ENCODE data around the gene GOLGA5. TPM values are rescaled to one million over a fixed set of nuclear protein-coding genes. Genes with fewer than 3 reads are reported as not detected.

GOLGA5 gene
- total RNA-seq, 1 experiment from 2014 or later = 25.4 TPM

DNA sequence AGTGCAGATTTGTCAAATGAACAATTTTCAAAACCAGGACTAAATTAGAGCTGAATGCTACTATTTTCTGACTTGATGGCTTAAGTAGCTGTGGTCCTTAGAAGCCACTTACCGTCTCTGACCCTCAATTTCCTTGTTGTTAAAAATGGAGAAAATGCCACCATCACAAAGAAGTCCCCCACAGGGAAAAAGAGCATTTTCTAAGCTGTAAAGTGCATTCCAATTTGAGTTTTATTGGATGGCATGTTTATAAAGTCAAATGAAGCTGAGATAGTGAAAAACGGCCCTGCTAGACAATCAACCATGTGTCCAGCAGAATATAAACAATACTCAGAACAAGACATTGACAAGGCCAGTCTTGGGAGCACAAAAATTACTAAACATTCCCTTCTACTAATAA lies 53.6 kb downstream of the GOLGA5 start:
- no peak overlapping the region for H3K56ac ChIP-seq (ENCODE audit: insufficient read length, low read depth, low read length)
- no peaks in the 10 kb centered on the region for H4K20me1 ChIP-seq (ENCODE audit: control insufficient read depth, insufficient read depth, insufficient read length)
- no CpG with 5 or more reads among the region's 2 CpGs for WGBS (ENCODE audit: extremely low coverage, insufficient read length, low lambda C conversion rate)
- no peaks in the 10 kb centered on the region for H3K4me1 Mint-ChIP-seq
- H3K79me2 ChIP-seq (ENCODE audit: insufficient read depth, low read length) = no peaks in the 10 kb centered on the region
- no peak overlapping the region for H2BK5ac ChIP-seq (ENCODE audit: insufficient read length, low read length)
- H3K18ac ChIP-seq (ENCODE audit: insufficient read length, low read depth, low read length) = no peak overlapping the region
- H3K14ac ChIP-seq (ENCODE audit: insufficient read depth, low read length) = no peak overlapping the region
- H3K27me3 Mint-ChIP-seq (ENCODE audit: low read depth) = peaks cover 2% of the 10 kb centered on the region
- no peaks in the 10 kb centered on the region for H3K27me3 ChIP-seq (ENCODE audit: insufficient read depth, low read length)
- no peaks in the 10 kb centered on the region for H3K23me2 ChIP-seq (ENCODE audit: insufficient read length, low read depth, low read length, poor library complexity, severe bottlenecking)
- TF ChIP-seq, protein P1, sequence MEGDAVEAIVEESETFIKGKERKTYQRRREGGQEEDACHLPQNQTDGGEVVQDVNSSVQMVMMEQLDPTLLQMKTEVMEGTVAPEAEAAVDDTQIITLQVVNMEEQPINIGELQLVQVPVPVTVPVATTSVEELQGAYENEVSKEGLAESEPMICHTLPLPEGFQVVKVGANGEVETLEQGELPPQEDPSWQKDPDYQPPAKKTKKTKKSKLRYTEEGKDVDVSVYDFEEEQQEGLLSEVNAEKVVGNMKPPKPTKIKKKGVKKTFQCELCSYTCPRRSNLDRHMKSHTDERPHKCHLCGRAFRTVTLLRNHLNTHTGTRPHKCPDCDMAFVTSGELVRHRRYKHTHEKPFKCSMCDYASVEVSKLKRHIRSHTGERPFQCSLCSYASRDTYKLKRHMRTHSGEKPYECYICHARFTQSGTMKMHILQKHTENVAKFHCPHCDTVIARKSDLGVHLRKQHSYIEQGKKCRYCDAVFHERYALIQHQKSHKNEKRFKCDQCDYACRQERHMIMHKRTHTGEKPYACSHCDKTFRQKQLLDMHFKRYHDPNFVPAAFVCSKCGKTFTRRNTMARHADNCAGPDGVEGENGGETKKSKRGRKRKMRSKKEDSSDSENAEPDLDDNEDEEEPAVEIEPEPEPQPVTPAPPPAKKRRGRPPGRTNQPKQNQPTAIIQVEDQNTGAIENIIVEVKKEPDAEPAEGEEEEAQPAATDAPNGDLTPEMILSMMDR (conservative IDR thresholded peaks at IDR 0.05) = no peak
- no peaks in the 10 kb centered on the region for H3K4me1 ChIP-seq (ENCODE audit: insufficient read depth, low read length)
- H3K27ac ChIP-seq (ENCODE audit: insufficient read length, low read depth, low read length) = no peak overlapping the region
- no peak overlapping the region for H2BK12ac ChIP-seq (ENCODE audit: insufficient read length, low read depth, low read length)
- H4K8ac ChIP-seq (replicated peaks; ENCODE audit: insufficient read length, low read depth, low read length) = no peak overlapping the region
- H3K4me3 Mint-ChIP-seq = no peak overlapping the region
- H2AFZ ChIP-seq (ENCODE audit: low read length) = no peak overlapping the region
- no peak overlapping the region for H4K91ac ChIP-seq (ENCODE audit: insufficient read length, low read depth, low read length)
- no peak overlapping the region for H3K4ac ChIP-seq (ENCODE audit: low read depth, low read length)
- peaks cover 4 to 11% (median 6%) of the 10 kb centered on the region in 3 experiments; a peak in 5 of 7 replicates for H3K36me3 Mint-ChIP-seq (ENCODE audit: insufficient read depth in 1 of 3, low read depth in 3 of 3)
- DNase-seq = no peak
- no peaks in the 10 kb centered on the region for H3K79me1 ChIP-seq (ENCODE audit: insufficient read depth, low read depth, low read length, poor library complexity, severe bottlenecking)
- H3K27ac Mint-ChIP-seq = no peak overlapping the region
- H3K9me3 ChIP-seq (ENCODE audit: control insufficient read depth, low read depth, low read length) = peaks cover 4% of the 10 kb centered on the region
- H3K9me3 Mint-ChIP-seq = peaks cover 12% of the 10 kb centered on the region in 2 experiments
- no peak overlapping the region for H3T11ph ChIP-seq (ENCODE audit: low read length)
- H3K9ac ChIP-seq (ENCODE audit: extremely low read depth, insufficient read length, low read length) = no peak overlapping the region
- no peak overlapping the region for H2AK5ac ChIP-seq (ENCODE audit: insufficient read length, low read length)
- no peak overlapping the region for H2BK15ac ChIP-seq (ENCODE audit: low read depth, low read length)
- no peak overlapping the region for H4K5ac ChIP-seq (ENCODE audit: insufficient read length, low read depth, low read length)
- no peak overlapping the region for H3K23ac ChIP-seq (ENCODE audit: insufficient read length, low read depth, low read length)
- no peak overlapping the region for H2BK120ac ChIP-seq (ENCODE audit: low read depth, low read length, poor library complexity, severe bottlenecking)
- no peak overlapping the region for H3K4me2 ChIP-seq (ENCODE audit: insufficient read depth, insufficient read length, low read length)
- no peak overlapping the region for H2BK20ac ChIP-seq (ENCODE audit: low read depth, low read length, poor library complexity, severe bottlenecking)

Measured in H9 (cell line).